GM19351 (cell line): ENCODE data around the gene PAGR1.
"Not testable (repeated sequence)": the region's sequence is repeated elsewhere in the genome, so short reads cannot be mapped to it uniquely, and the experiment has no call there.

Experiments used
- ATAC-seq: cut with Tn5 transposase; IDR thresholded peaks from one replicate; pipeline ENCODE4 v1.9.1; 2021; ENCODE audit warnings: mild to moderate bottlenecking, moderate library complexity; ENCODE audit not compliant: unreplicated experiment

Gene PAGR1

GRCh38 chr16:29815793-29816693 lies at the start of gene PAGR1:
PAGR1 (plus strand) TSS chr16:29816152; CDS start chr16:29816526, 374 bp downstream.
- ATAC-seq: peak; percentile 59

GRCh38 chr16:29766571-29766970 lies 49.4 kb upstream of the PAGR1 start:
- ATAC-seq: no peak

- no peak for ATAC-seq
Observed at GRCh38 chr16:29767062-29767461, 48.9 kb upstream of the PAGR1 start.

- ATAC-seq: no peak
Observed at GRCh38 chr16:29769507-29769906, 46.4 kb upstream of the PAGR1 start.

GRCh38 chr16:29770250-29770929 lies 45.6 kb upstream of the PAGR1 start:
- no peak for ATAC-seq

GRCh38 chr16:29772330-29772729 lies 43.6 kb upstream of the PAGR1 start:
- not testable (repeated sequence) for ATAC-seq

GRCh38 chr16:29774730-29775129 lies 41.2 kb upstream of the PAGR1 start:
- ATAC-seq: no peak

GRCh38 chr16:29775742-29776408 lies 40.1 kb upstream of the PAGR1 start:
- no peak for ATAC-seq

GRCh38 chr16:29777576-29778350 lies 38.2 kb upstream of the PAGR1 start, which contains the start of gene ZG16:
ZG16 (plus strand) TSS chr16:29778256; CDS start chr16:29779267, 1,011 bp downstream.
- ATAC-seq: no peak

GRCh38 chr16:29779474-29779873 lies 36.5 kb upstream of the PAGR1 start:
- ATAC-seq: no peak

GRCh38 chr16:29783094-29783953 lies 32.6 kb upstream of the PAGR1 start:
- ATAC-seq: not testable (repeated sequence)

GRCh38 chr16:29784157-29784556 lies 31.8 kb upstream of the PAGR1 start:
- no peak for ATAC-seq

GRCh38 chr16:29784901-29785500 lies 31.0 kb upstream of the PAGR1 start:
- ATAC-seq: no peak

GRCh38 chr16:29787155-29787554 lies 28.8 kb upstream of the PAGR1 start:
- ATAC-seq: not testable (repeated sequence)

GRCh38 chr16:29789775-29790182 lies 26.2 kb upstream of the PAGR1 start:
- no peak for ATAC-seq

- peak; percentile 94 for ATAC-seq
Observed at GRCh38 chr16:29790183-29790948, 25.6 kb upstream of the PAGR1 start, which contains the start of gene KIF22. KIF22 (plus strand) TSS chr16:29790751; CDS start chr16:29790760, 9 bp downstream.

GRCh38 chr16:29790949-29791844 lies 24.8 kb upstream of the PAGR1 start:
- ATAC-seq: no peak
